IMR-90 (cell line): ENCODE measurements around the gene CEACAM6. TPM values are rescaled to one million over a fixed set of nuclear protein-coding genes. Genes with fewer than 3 reads are reported as not detected.

Source experiments
- ATAC-seq: fragments of 200-7000 bp; cut with Tn5 transposase; 2 replicates; pipeline ENCODE4 v1.9.1; 2020; ENCODE audit warnings: low read depth, mild to moderate bottlenecking, moderate library complexity
- BruUV-seq: library from RNA; stranded (reverse); fragments of 400-500 nt; replicated peaks from 2 replicates; lab custom pipeline; 2021; lab: Mats Ljungman, UMichigan
- CTCF ChIA-PET: fragments of 300-600 bp; formaldehyde crosslinking; extraction: SDS; loops from one replicate; lab custom pipeline; 2021; ENCODE audit warnings: antibody characterized with exemption; lab: Yijun Ruan, JAX
- POLR2A ChIA-PET: fragments of 300-600 bp; sonication (Branson Sonifier 250); formaldehyde crosslinking; loops from one replicate; lab custom pipeline; 2022; ENCODE audit warnings: antibody characterized with exemption; ENCODE audit not compliant: unreplicated experiment; lab: Charles Lee
- DNase-seq: peaks from one replicate; pipeline ENCODE4 v3.0.0; 2013
- H2AFZ ChIP-seq: replicated peaks from 2 replicates; pipeline ENCODE3; 2013; ENCODE audit warnings: low read length, mild to moderate bottlenecking; ENCODE audit not compliant: poor library complexity
- H2AK5ac ChIP-seq: 2 replicates; pipeline ENCODE4 v1.6.1; 2013; ENCODE audit warnings: low read depth, low read length, inconsistent platforms
- H2AK9ac ChIP-seq: replicated peaks from 2 replicates; pipeline ENCODE3; 2013; ENCODE audit warnings: mild to moderate bottlenecking, low read depth, low read length, moderate library complexity; ENCODE audit not compliant: poor library complexity
- H2BK120ac ChIP-seq: 2 replicates; pipeline ENCODE4 v1.6.1; 2013; ENCODE audit warnings: low read depth, low read length, inconsistent platforms
- H2BK15ac ChIP-seq: 3 replicates; pipeline ENCODE4 v1.6.1; 2013; ENCODE audit warnings: low read depth, low read length, inconsistent platforms
- H2BK20ac ChIP-seq: 2 replicates; pipeline ENCODE4 v1.6.1; 2013; ENCODE audit warnings: low read depth, mild to moderate bottlenecking, inconsistent platforms, low read length, moderate library complexity
- H2BK5ac ChIP-seq: 2 replicates; pipeline ENCODE4 v1.6.1; 2013; ENCODE audit warnings: mild to moderate bottlenecking, low read depth, low read length, inconsistent platforms; ENCODE audit not compliant: poor library complexity, severe bottlenecking
- H3K14ac ChIP-seq: replicated peaks from 2 replicates; pipeline ENCODE4 v1.6.1; 2013; ENCODE audit warnings: low read depth, low read length, inconsistent platforms
- H3K18ac ChIP-seq: 2 replicates; pipeline ENCODE4 v1.6.1; 2013; ENCODE audit warnings: low read depth, low read length, control low read depth
- H3K23ac ChIP-seq: 2 replicates; pipeline ENCODE4 v1.6.1; 2013; ENCODE audit warnings: low read depth, low read length, inconsistent platforms
- H3K27ac ChIP-seq: 2 replicates; pipeline ENCODE4 v1.5.1; 2013; ENCODE audit warnings: mild to moderate bottlenecking, control low read depth, low read length; ENCODE audit not compliant: insufficient read depth
- H3K27me3 ChIP-seq: 2 replicates; pipeline ENCODE4 v1.6.1; 2013; ENCODE audit warnings: low read length; ENCODE audit not compliant: control insufficient read depth, insufficient read depth
- H3K36me3 ChIP-seq: 2 replicates; pipeline ENCODE4 v1.6.1; 2013; ENCODE audit warnings: low read length, mixed read lengths; ENCODE audit not compliant: control insufficient read depth, insufficient read depth
- H3K4ac ChIP-seq: 2 replicates; pipeline ENCODE4 v1.6.1; 2013; ENCODE audit warnings: low read depth, low read length, inconsistent platforms
- H3K4me1 ChIP-seq: 2 replicates; pipeline ENCODE4 v1.6.1; 2013; ENCODE audit warnings: low read length, mixed read lengths; ENCODE audit not compliant: control insufficient read depth, insufficient read depth
- H3K4me2 ChIP-seq: 2 replicates; pipeline ENCODE4 v1.6.1; 2013; ENCODE audit warnings: low read depth, mild to moderate bottlenecking, control low read depth, low read length, moderate library complexity
- H3K4me3 ChIP-seq: 2 replicates; pipeline ENCODE4 v1.5.1; 2013; ENCODE audit warnings: low read depth, mild to moderate bottlenecking, control low read depth, low read length, moderate library complexity; ENCODE audit not compliant: insufficient read depth
- H3K56ac ChIP-seq: 2 replicates; pipeline ENCODE4 v1.6.1; 2013; ENCODE audit warnings: low read length, inconsistent platforms; ENCODE audit not compliant: insufficient read depth; ENCODE audit errors: extremely low read depth
- H3K79me1 ChIP-seq, 2 experiments: 2 replicates each; pipeline ENCODE4 v1.6.1; 2013; ENCODE audit warnings: low read length in 2 of 2, inconsistent platforms in 1 of 2, low read depth in 1 of 2
- H3K9ac ChIP-seq: 2 replicates; pipeline ENCODE4 v1.6.1; 2013; ENCODE audit warnings: low read depth, low read length, control low read depth
- H3K9me1 ChIP-seq: 2 replicates; pipeline ENCODE4 v1.6.1; 2013; ENCODE audit warnings: low read length, inconsistent platforms; ENCODE audit not compliant: insufficient read depth
- H3K9me3 ChIP-seq: 2 replicates; pipeline ENCODE4 v1.6.1; 2013; ENCODE audit warnings: low read length; ENCODE audit not compliant: control insufficient read depth, insufficient read depth
- H4K20me1 ChIP-seq: 2 replicates; pipeline ENCODE4 v1.6.1; 2013; ENCODE audit warnings: low read length, inconsistent platforms; ENCODE audit not compliant: insufficient read depth
- H4K5ac ChIP-seq: 2 replicates; pipeline ENCODE4 v1.6.1; 2013; ENCODE audit warnings: mild to moderate bottlenecking, low read depth, low read length, control low read depth
- H4K8ac ChIP-seq, 2 experiments: 2 replicates each; pipeline ENCODE4 v1.6.1; 2013; ENCODE audit warnings: low read depth in 2 of 2, low read length in 2 of 2, control low read depth in 1 of 2, inconsistent platforms in 1 of 2
- H4K91ac ChIP-seq: 2 replicates; pipeline ENCODE4 v1.6.1; 2013; ENCODE audit warnings: low read depth, low read length, inconsistent platforms; ENCODE audit not compliant: insufficient read depth
- BHLHE40 ChIP-seq: fragments of 150-350 bp; IDR thresholded peaks from 2 replicates; pipeline ENCODE4 v1.6.1; 2016; ENCODE audit warnings: mild to moderate bottlenecking, low read depth, low read length
- CEBPB ChIP-seq: IDR thresholded peaks from 2 replicates; pipeline ENCODE4 v1.6.1; 2012; ENCODE audit warnings: low read depth, low read length, improper control_type of control experiment
- CHD1 ChIP-seq: IDR thresholded peaks from 2 replicates; pipeline ENCODE4 v1.6.1; 2012; ENCODE audit warnings: low read depth, low read length, improper control_type of control experiment
- FOS ChIP-seq: fragments of 150-350 bp; IDR thresholded peaks from 2 replicates; pipeline ENCODE4 v1.6.1; 2016; ENCODE audit warnings: low read depth, low read length
- MAFK ChIP-seq: IDR thresholded peaks from 2 replicates; pipeline ENCODE4 v1.6.1; 2012; ENCODE audit warnings: low read depth, low read length, improper control_type of control experiment
- MAZ ChIP-seq: IDR thresholded peaks from 2 replicates; pipeline ENCODE4 v1.6.1; 2012; ENCODE audit warnings: low read depth, mild to moderate bottlenecking, low read length, improper control_type of control experiment, moderate library complexity, borderline replicate concordance
- MXI1 ChIP-seq: IDR thresholded peaks from 2 replicates; pipeline ENCODE4 v1.6.1; 2012; ENCODE audit warnings: low read depth, mild to moderate bottlenecking, low read length, moderate library complexity, borderline replicate concordance
- NFE2L2 ChIP-seq: fragments of 150-350 bp; IDR thresholded peaks from 2 replicates; pipeline ENCODE4 v1.6.1; 2016; ENCODE audit warnings: low read depth, mild to moderate bottlenecking, low read length
- POLR2A ChIP-seq: IDR thresholded peaks from 2 replicates; pipeline ENCODE4 v1.6.1; 2012; ENCODE audit warnings: mild to moderate bottlenecking, low read depth, low read length
- RAD21 ChIP-seq: IDR thresholded peaks from 2 replicates; pipeline ENCODE4 v1.6.1; 2012; ENCODE audit warnings: low read length, improper control_type of control experiment
- RCOR1 ChIP-seq: IDR thresholded peaks from 2 replicates; pipeline ENCODE4 v1.6.1; 2012; ENCODE audit warnings: mild to moderate bottlenecking, low read length, improper control_type of control experiment; ENCODE audit not compliant: insufficient replicate concordance
- RFX5 ChIP-seq: IDR thresholded peaks from 2 replicates; pipeline ENCODE4 v1.8.0; 2012; ENCODE audit warnings: low read depth, mild to moderate bottlenecking, low read length, moderate library complexity
- SMC3 ChIP-seq: fragments of 150-350 bp; IDR thresholded peaks from 2 replicates; pipeline ENCODE4 v1.6.1; 2016; ENCODE audit warnings: low read depth, mild to moderate bottlenecking, antibody characterized with exemption, low read length, moderate library complexity
- USF2 ChIP-seq: fragments of 150-350 bp; IDR thresholded peaks from 2 replicates; pipeline ENCODE4 v1.6.1; 2017; ENCODE audit warnings: mild to moderate bottlenecking, antibody characterized with exemption, low read length, low read depth
- WGBS, 2 experiments: methylation state at CpG; one replicate each; pipeline versions ENCODE4 v1.1.5 to v1.1.7; 2013; ENCODE audit warnings: missing lambda C conversion rate in 2 of 2; ENCODE audit not compliant: insufficient read length in 1 of 2; ENCODE audit errors: extremely low coverage in 2 of 2; 5-methylcytosine and 5-hydroxymethylcytosine counted together
- dilution Hi-C: fragments of 300-500 bp; cut with HindIII; formaldehyde crosslinking; loops from one replicate; pipeline ENCODE4 v1.14.3; 2018; ENCODE audit warnings: low sequenced_read_pairs; ENCODE audit not compliant: unreplicated experiment
- in situ Hi-C: fragments of 300-500 bp; cut with MboI; formaldehyde crosslinking; loops from 3 replicates; pipeline ENCODE4 v1.14.3; 2019; ENCODE audit warnings: low sequenced_read_pairs, inconsistent platforms, mixed read lengths
- intact Hi-C: fragments of 100-400 bp; cut with micrococcal nuclease; formaldehyde crosslinking; loops from 2 replicates; pipeline ENCODE4 v1.10.0; 2022
- polyA plus RNA-seq, 3 experiments: library from polyadenylated mRNA; depleted of rRNA; stranded (reverse); fragments of >200 nt; gene quantifications; 2 replicates each; pipeline ENCODE4 v1.2.3, GENCODE V29; 2012; ENCODE audit warnings: low replicate concordance in 1 of 3
- total RNA-seq: library from RNA; depleted of rRNA; stranded (reverse); fragments of >200 nt; gene quantifications from 2 replicates; pipeline ENCODE4 v1.2.3, GENCODE V29; 2012
- TF ChIP-seq, protein P1 (sequence below): conservative IDR thresholded peaks from 2 replicates; pipeline ENCODE4 v1.5.1; 2012; ENCODE audit warnings: mild to moderate bottlenecking, low read depth, low read length, improper control_type of control experiment
- TF ChIP-seq, protein P2 (sequence below): fragments of 150-350 bp; IDR thresholded peaks from 2 replicates; pipeline ENCODE4 v1.6.1; 2016; ENCODE audit warnings: low read depth, mild to moderate bottlenecking, low read length, moderate library complexity, borderline replicate concordance

Gene CEACAM6
- total and polyA plus RNA-seq, 2 of the 4 experiments (the other 2 are of a cell fraction): not detected

DNA sequence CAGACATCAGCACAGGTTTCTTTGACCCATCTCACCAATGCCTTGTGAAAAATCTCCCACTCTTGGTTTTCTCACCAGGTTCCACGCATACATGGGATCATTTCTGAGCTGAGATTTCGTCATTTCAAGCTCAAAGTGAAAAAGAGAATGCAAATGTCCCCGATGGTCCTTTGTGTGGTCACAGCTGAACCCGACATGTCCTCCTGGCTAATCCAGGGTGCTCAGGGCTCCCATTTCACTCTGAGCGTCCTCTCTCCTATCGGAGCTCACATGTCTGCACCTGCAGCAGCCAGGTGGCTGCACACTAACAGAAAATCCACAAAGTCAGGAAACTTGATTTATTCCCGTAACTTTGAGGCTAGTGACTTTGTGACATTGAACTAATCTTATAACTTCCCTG, 31.7 kb downstream of the CEACAM6 start:
- Histone ChIP-seq H3K14ac (no peak overlapping the region), H2BK20ac (no peak overlapping the region), H3K4me2 (no peak overlapping the region), H2AK9ac (no peak overlapping the region), H3K79me1 (no peaks in the 10 kb centered on the region), H3K4ac (no peak overlapping the region), H3K36me3 (no peaks in the 10 kb centered on the region), H4K20me1 (no peaks in the 10 kb centered on the region), H2AK5ac (no peak overlapping the region), H3K9me1 (no peaks in the 10 kb centered on the region), H3K23ac (no peak overlapping the region), H2BK5ac (no peak overlapping the region), H3K9ac (no peak overlapping the region), H3K18ac (no peak overlapping the region), H2BK15ac (no peak overlapping the region), H3K27me3 (peaks cover 5% of the 10 kb centered on the region), H4K5ac (no peak overlapping the region), H3K4me1 (no peaks in the 10 kb centered on the region), H3K56ac (no peak overlapping the region), H2BK120ac (no peak overlapping the region), H3K9me3 (no peaks in the 10 kb centered on the region), H4K91ac (no peak overlapping the region), H3K27ac (no peak overlapping the region), H3K4me3 (no peak overlapping the region), H4K8ac (no peak overlapping the region), H2AFZ (no peak overlapping the region)
- POLR2A ChIA-PET: no interaction called here
- 43% methylated on average over 4 of the region's 7 CpGs; no CpG with 5 or more reads in 1 of the 2 experiments for WGBS, 2 experiments
- ATAC-seq (no peak), DNase-seq (no peak)
- intact Hi-C loops: no loop called here
- dilution Hi-C loops: no loop called here
- in situ Hi-C loops: no loop called here
- BruUV-seq: no TSS peak
- TF ChIP-seq CEBPB: no peak
- TF ChIP-seq, protein P1, sequence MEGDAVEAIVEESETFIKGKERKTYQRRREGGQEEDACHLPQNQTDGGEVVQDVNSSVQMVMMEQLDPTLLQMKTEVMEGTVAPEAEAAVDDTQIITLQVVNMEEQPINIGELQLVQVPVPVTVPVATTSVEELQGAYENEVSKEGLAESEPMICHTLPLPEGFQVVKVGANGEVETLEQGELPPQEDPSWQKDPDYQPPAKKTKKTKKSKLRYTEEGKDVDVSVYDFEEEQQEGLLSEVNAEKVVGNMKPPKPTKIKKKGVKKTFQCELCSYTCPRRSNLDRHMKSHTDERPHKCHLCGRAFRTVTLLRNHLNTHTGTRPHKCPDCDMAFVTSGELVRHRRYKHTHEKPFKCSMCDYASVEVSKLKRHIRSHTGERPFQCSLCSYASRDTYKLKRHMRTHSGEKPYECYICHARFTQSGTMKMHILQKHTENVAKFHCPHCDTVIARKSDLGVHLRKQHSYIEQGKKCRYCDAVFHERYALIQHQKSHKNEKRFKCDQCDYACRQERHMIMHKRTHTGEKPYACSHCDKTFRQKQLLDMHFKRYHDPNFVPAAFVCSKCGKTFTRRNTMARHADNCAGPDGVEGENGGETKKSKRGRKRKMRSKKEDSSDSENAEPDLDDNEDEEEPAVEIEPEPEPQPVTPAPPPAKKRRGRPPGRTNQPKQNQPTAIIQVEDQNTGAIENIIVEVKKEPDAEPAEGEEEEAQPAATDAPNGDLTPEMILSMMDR: no peak
- no peak for TF ChIP-seq RCOR1
- TF ChIP-seq, protein P2, sequence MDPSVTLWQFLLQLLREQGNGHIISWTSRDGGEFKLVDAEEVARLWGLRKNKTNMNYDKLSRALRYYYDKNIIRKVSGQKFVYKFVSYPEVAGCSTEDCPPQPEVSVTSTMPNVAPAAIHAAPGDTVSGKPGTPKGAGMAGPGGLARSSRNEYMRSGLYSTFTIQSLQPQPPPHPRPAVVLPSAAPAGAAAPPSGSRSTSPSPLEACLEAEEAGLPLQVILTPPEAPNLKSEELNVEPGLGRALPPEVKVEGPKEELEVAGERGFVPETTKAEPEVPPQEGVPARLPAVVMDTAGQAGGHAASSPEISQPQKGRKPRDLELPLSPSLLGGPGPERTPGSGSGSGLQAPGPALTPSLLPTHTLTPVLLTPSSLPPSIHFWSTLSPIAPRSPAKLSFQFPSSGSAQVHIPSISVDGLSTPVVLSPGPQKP: no peak
- no peak for TF ChIP-seq RFX5
- TF ChIP-seq FOS: no peak
- TF ChIP-seq POLR2A: no peak
- no peak for TF ChIP-seq NFE2L2
- TF ChIP-seq MAFK: no peak
- TF ChIP-seq USF2: no peak
- no peak for TF ChIP-seq RAD21
- no peak for TF ChIP-seq SMC3
- TF ChIP-seq CHD1: no peak
- TF ChIP-seq BHLHE40: no peak
- TF ChIP-seq MAZ: no peak
- TF ChIP-seq MXI1: no peak
- CTCF ChIA-PET: interaction anchor here (0.6 kb wide), 1 partner anchor 30 kb away, joined by 4 read pairs; no protein-coding TSS in a partner anchor
